ENCODE data around the gene MAU2. TPM values are rescaled to one million over a fixed set of nuclear protein-coding genes. Genes with fewer than 3 reads are reported as not detected.

Gene MAU2
- total and polyA plus RNA-seq, 2 experiments from 2014 or later, result 18.9 to 62.2 TPM

- TF ChIP-seq REST (IDR thresholded peaks at IDR 0.05; ENCODE audit: unreplicated experiment), result no peak
- no peak for TF ChIP-seq JUNB (IDR thresholded peaks at IDR 0.05; ENCODE audit: unreplicated experiment)
- TF ChIP-seq POLR2AphosphoS5 (IDR thresholded peaks at IDR 0.05; ENCODE audit: low read depth), result no peak
- no peak for TF ChIP-seq EZH2 (IDR thresholded peaks at IDR 0.05; ENCODE audit: low read depth, unreplicated experiment)
- no peak for TF ChIP-seq ZNF114 (CRISPR knock-in tag; IDR thresholded peaks at IDR 0.05)
Measured at GRCh38 chr19:19334063-19334988, 13.7 kb downstream of the MAU2 start (continued).

DNA sequence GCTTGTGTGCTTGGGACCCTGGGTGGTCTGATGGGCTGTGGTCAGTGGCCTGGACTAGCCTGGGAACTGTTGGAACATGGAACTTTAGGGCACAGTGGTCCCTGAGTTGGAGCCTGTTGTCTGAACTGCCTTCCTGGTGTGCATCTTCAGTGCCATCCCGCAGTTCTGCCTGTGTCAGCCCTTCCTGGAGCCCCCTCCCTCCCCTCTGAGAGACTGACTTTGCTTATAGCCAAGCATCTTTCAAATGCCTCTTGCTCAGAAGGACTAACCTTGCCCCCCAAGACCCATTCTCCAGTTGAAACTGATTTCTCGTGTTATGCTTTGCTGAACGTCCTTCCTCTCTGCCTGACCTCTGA, 14.3 kb downstream of the MAU2 start:
- no peaks in the 10 kb centered on the region for H3K27me3 ChIP-seq (ENCODE audit: insufficient read depth)
- 0 out of 2 replicates have a peak, but pooled peaks cover 5% of the 10 kb centered on the region for H3K79me2 ChIP-seq (replicated peaks; ENCODE audit: insufficient read depth)
- peaks cover 8% of the 10 kb centered on the region for H3K27me3 Mint-ChIP-seq (ENCODE audit: insufficient read depth, low read depth, poor library complexity)
- H2AFZ ChIP-seq, result no peak overlapping the region
- H3K4me3 Mint-ChIP-seq, result no peak overlapping the region
- peaks cover 43% of the 10 kb centered on the region for H3K36me3 Mint-ChIP-seq (ENCODE audit: low read depth)
- peak overlapping the region; percentile 36; the same call in 1 of the 2 replicates for H3K27ac ChIP-seq (ENCODE audit: low read depth)
- H3F3A ChIP-seq (replicated peaks; ENCODE audit: low read depth), result no peaks in the 10 kb centered on the region
- no peaks in the 10 kb centered on the region for H3K9me2 ChIP-seq (ENCODE audit: insufficient read depth)
- DNase-seq (ENCODE audit: low spot score), result no peak
- H3K4me1 ChIP-seq (ENCODE audit: insufficient read depth), result no peaks in the 10 kb centered on the region
- H3K4me2 ChIP-seq, result no peak overlapping the region
- ATAC-seq, result no peak
- H3K36me3 ChIP-seq (ENCODE audit: insufficient read depth), result peaks cover 7% of the 10 kb centered on the region; the same call in 1 of the 2 replicates
- H3K9me3 Mint-ChIP-seq, result no peaks in the 10 kb centered on the region
- no peaks in the 10 kb centered on the region; the same call in 1 of the 2 replicates for H4K20me1 ChIP-seq (replicated peaks; ENCODE audit: insufficient read depth)
- H3K27ac Mint-ChIP-seq, result no peak overlapping the region
- no peaks in the 10 kb centered on the region for H3K4me1 Mint-ChIP-seq
- no peak overlapping the region for H3K4me3 ChIP-seq
- TF ChIP-seq POLR2AphosphoS5 (IDR thresholded peaks at IDR 0.05; ENCODE audit: low read depth), result no peak
- TF ChIP-seq ETS1 (IDR thresholded peaks at IDR 0.05), result no peak
- no peak for TF ChIP-seq ZNF331 (CRISPR knock-in tag; IDR thresholded peaks at IDR 0.05; ENCODE audit: low read depth)
- no peak for TF ChIP-seq NANOG (IDR thresholded peaks at IDR 0.05; ENCODE audit: borderline replicate concordance)
- no peak for TF ChIP-seq REST (IDR thresholded peaks at IDR 0.05; ENCODE audit: unreplicated experiment)
- TF ChIP-seq ZNF114 (CRISPR knock-in tag; IDR thresholded peaks at IDR 0.05), result no peak
- TF ChIP-seq, protein P1, sequence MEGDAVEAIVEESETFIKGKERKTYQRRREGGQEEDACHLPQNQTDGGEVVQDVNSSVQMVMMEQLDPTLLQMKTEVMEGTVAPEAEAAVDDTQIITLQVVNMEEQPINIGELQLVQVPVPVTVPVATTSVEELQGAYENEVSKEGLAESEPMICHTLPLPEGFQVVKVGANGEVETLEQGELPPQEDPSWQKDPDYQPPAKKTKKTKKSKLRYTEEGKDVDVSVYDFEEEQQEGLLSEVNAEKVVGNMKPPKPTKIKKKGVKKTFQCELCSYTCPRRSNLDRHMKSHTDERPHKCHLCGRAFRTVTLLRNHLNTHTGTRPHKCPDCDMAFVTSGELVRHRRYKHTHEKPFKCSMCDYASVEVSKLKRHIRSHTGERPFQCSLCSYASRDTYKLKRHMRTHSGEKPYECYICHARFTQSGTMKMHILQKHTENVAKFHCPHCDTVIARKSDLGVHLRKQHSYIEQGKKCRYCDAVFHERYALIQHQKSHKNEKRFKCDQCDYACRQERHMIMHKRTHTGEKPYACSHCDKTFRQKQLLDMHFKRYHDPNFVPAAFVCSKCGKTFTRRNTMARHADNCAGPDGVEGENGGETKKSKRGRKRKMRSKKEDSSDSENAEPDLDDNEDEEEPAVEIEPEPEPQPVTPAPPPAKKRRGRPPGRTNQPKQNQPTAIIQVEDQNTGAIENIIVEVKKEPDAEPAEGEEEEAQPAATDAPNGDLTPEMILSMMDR (conservative IDR thresholded peaks at IDR 0.05; ENCODE audit: low read depth in 2 of 2), result no peak
- no peak for TF ChIP-seq JUNB (IDR thresholded peaks at IDR 0.05; ENCODE audit: unreplicated experiment)
